K562 (cell line): ENCODE measurements around the gene ANO10. TPM values are rescaled to one million over a fixed set of nuclear protein-coding genes. Genes with fewer than 3 reads are reported as not detected.

Experiments
- BCL6 ChIP-seq: fragments of 250-450 bp; sonication (Bioruptor Pico); IDR thresholded peaks from 2 replicates; pipeline ENCODE4 v1.4.0; 2020
- CBX3 ChIP-seq, 2 experiments: IDR thresholded peaks; 1 replicate in 1 of 2; 2 replicates in 1 of 2; pipeline ENCODE4 v1.6.1; 2012; ENCODE audit warnings: inconsistent platforms in 2 of 2, low read length in 2 of 2, borderline replicate concordance in 1 of 2, control low read depth in 1 of 2
- KLF1 ChIP-seq: fragments of 450-650 bp; IDR thresholded peaks from 2 replicates; pipeline ENCODE4 v1.6.1; 2016; ENCODE audit warnings: missing genetic modification characterization, missing compliant biosample characterization
- MAZ ChIP-seq, 2 experiments: fragments of 450-650 bp in 1 of 2; sonication (generic) in 1 of 2; formaldehyde crosslinking; IDR thresholded peaks in 1 of 2; conservative IDR thresholded peaks in 1 of 2; 2 replicates each; pipeline versions ENCODE4 v1.4.0 to v1.5.0; 2020; ENCODE audit warnings: mild to moderate bottlenecking in 1 of 2, missing genetic modification reagents in 1 of 2
- NFRKB ChIP-seq: fragments of 450-650 bp; IDR thresholded peaks from 2 replicates; pipeline ENCODE4 v1.6.1; 2016; ENCODE audit warnings: low read depth
- PHF8 ChIP-seq: fragments of 200-600 bp; sonication (generic); IDR thresholded peaks from 2 replicates; pipeline ENCODE4 v1.6.1; 2012; ENCODE audit warnings: mixed run types, mild to moderate bottlenecking, inconsistent platforms, low read length, moderate library complexity, borderline replicate concordance
- POLR2H ChIP-seq: IDR thresholded peaks from 2 replicates; pipeline ENCODE4 v1.6.1; 2016; ENCODE audit warnings: missing genetic modification characterization, low read depth, mild to moderate bottlenecking, control low read depth, missing compliant biosample characterization, moderate library complexity
- TAF1 ChIP-seq: IDR thresholded peaks from 2 replicates; pipeline ENCODE4 v1.6.1; 2011; ENCODE audit warnings: mild to moderate bottlenecking, low read length, moderate library complexity; ENCODE audit not compliant: insufficient read depth, control insufficient read depth, severe bottlenecking; ENCODE audit errors: extremely low read depth
- TRIM28 ChIP-seq: fragments of 450-650 bp; IDR thresholded peaks from 2 replicates; pipeline ENCODE4 v1.6.1; 2017
- YY1 ChIP-seq, 3 experiments: IDR thresholded peaks; 2 replicates each; pipeline ENCODE4 v1.6.1; 2011; ENCODE audit warnings: low read length in 2 of 3, mild to moderate bottlenecking in 2 of 3, moderate library complexity in 2 of 3, borderline replicate concordance in 1 of 3, control low read depth in 1 of 3, low read depth in 1 of 3; ENCODE audit not compliant: insufficient read depth in 3 of 3, insufficient replicate concordance in 2 of 3, control insufficient read depth in 1 of 3, insufficient read length in 1 of 3; ENCODE audit errors: extremely low read depth in 1 of 3
- ZBTB11 ChIP-seq, 3 experiments: fragments of 200-800 bp in 1 of 3; fragments of 250-450 bp in 1 of 3; fragments of 450-650 bp in 1 of 3; sonication (Bioruptor Pico) in 1 of 3; sonication (Bioruptor generic) in 1 of 3; formaldehyde crosslinking in 1 of 3; IDR thresholded peaks; 2 replicates each; pipeline versions ENCODE4 v1.6.1 to v1.8.0; 2016 to 2022; ENCODE audit warnings: mild to moderate bottlenecking in 2 of 3, missing genetic modification characterization in 2 of 3, missing compliant biosample characterization in 1 of 3, moderate library complexity in 1 of 3
- ZBTB7A ChIP-seq: IDR thresholded peaks from 2 replicates; pipeline ENCODE4 v1.6.1; 2011; ENCODE audit warnings: low read depth, mild to moderate bottlenecking, low read length, moderate library complexity, borderline replicate concordance; ENCODE audit not compliant: control insufficient read depth
- ZNF316 ChIP-seq: fragments of 450-650 bp; IDR thresholded peaks from 2 replicates; pipeline ENCODE4 v1.6.1; 2016
- ZNF609 ChIP-seq: sonication (generic); formaldehyde crosslinking; IDR thresholded peaks from 2 replicates; pipeline ENCODE4 v1.8.1; 2023; ENCODE audit warnings: missing genetic modification reagents, mild to moderate bottlenecking, borderline replicate concordance
- ZNF695 ChIP-seq: fragments of 450-650 bp; formaldehyde crosslinking; IDR thresholded peaks from 2 replicates; pipeline ENCODE4 v1.4.0; 2020; ENCODE audit warnings: mild to moderate bottlenecking, moderate library complexity
- polyA plus RNA-seq, 8 experiments: library from polyadenylated mRNA; depleted of rRNA in 4 of 8; stranded (reverse) in 5 of 8; unstranded in 3 of 8; fragments of >200 nt; fragmentation: Nextera tagmentation in 2 of 8; fragmentation: Illumina TruSeq in 1 of 8; extraction: Ambion mirVana in 2 of 8; extraction: Trizol in 1 of 8; gene quantifications; 2 replicates each; pipeline versions ENCODE4 v1.2.1 to v1.2.3, GENCODE V29; 2011 to 2014; ENCODE audit warnings: inconsistent platforms in 1 of 8, missing spikeins in 1 of 8
- total RNA-seq, 7 experiments: library from RNA; depleted of rRNA in 6 of 7; stranded (reverse); fragments of >200 nt in 6 of 7; fragmentation: Illumina TruSeq in 2 of 7; extraction: Trizol in 2 of 7; gene quantifications; 2 replicates each; pipeline versions ENCODE4 v1.2.1 to v1.2.3, GENCODE V29; 2011 to 2021; ENCODE audit warnings: low replicate concordance in 1 of 7

Gene ANO10
- total and polyA plus RNA-seq, 9 of the 15 experiments (the other 6 are each of a cell fraction or from before 2014, with no cell fraction given): 6.4 to 46.0 (median 32.3) TPM

GRCh38 chr3:43621656-43622432 is at the start of gene ANO10 (continued):
- peak in 1 of 2 experiments; percentile 69 for TF ChIP-seq MAZ (CRISPR knock-in tag; conservative IDR thresholded peaks at IDR 0.05 in 1 of 2, IDR thresholded peaks at IDR 0.05 in 1 of 2)
- TF ChIP-seq CBX3 (IDR thresholded peaks at IDR 0.05; ENCODE audit: borderline replicate concordance in 1 of 2, low read length in 2 of 2): peak in 1 of 2 experiments; percentile 15; a peak in 1 of 3 replicates
- peak in 1 of 3 experiments; percentile 26; a peak in 1 of 6 replicates for TF ChIP-seq ZBTB11 (CRISPR knock-in tag; IDR thresholded peaks at IDR 0.05)
- TF ChIP-seq TAF1: peak; percentile 53
- no peak for TF ChIP-seq ZNF609 (CRISPR knock-in tag)
- TF ChIP-seq TRIM28: 0 out of 2 replicates have a peak, but pooled peaks have one; percentile 5
- TF ChIP-seq BCL6: no peak
- no peak for TF ChIP-seq ZNF695 (CRISPR knock-in tag)
- peak in 1 of 3 experiments; percentile 10 for TF ChIP-seq YY1 (IDR thresholded peaks at IDR 0.05; ENCODE audit: borderline replicate concordance in 1 of 3, control insufficient read depth in 1 of 3, extremely low read depth in 1 of 3, insufficient read depth in 3 of 3, insufficient read length in 1 of 3, insufficient replicate concordance in 2 of 3, low read depth in 1 of 3, low read length in 2 of 3)
- peak; percentile 73 for TF ChIP-seq KLF1 (tag)
- TF ChIP-seq POLR2H: peak; percentile 85
- peak; percentile 46; the same call in 1 of the 2 replicates for TF ChIP-seq ZBTB7A
- TF ChIP-seq NFRKB: peak; percentile 31; the same call in 1 of the 2 replicates
- TF ChIP-seq ZNF316: peak; percentile 11; the same call in 1 of the 2 replicates
- TF ChIP-seq PHF8: peak; percentile 77; the same call in 1 of the 2 replicates
